PC-9 (cell line): ENCODE results near the gene TP53I3.

Experiments
- CTCF ChIP-seq: fragments of 200-600 bp; sonication (generic); conservative IDR thresholded peaks from 2 replicates; pipeline ENCODE4 v1.6.1; 2017; ENCODE audit warnings: mixed run types, antibody characterized with exemption, mild to moderate bottlenecking, moderate library complexity
- EZH2 ChIP-seq: fragments of 200-600 bp; sonication (generic); IDR thresholded peaks from 2 replicates; pipeline ENCODE4 v1.8.0; 2017; ENCODE audit warnings: antibody characterized with exemption, low read depth

GRCh38 chr2:24076849-24077534, 7.6 kb downstream of the TP53I3 start:
- TF ChIP-seq CTCF (no peak), EZH2 (no peak)
